Measurements from ENCODE around the gene TBC1D22A.

DNA sequence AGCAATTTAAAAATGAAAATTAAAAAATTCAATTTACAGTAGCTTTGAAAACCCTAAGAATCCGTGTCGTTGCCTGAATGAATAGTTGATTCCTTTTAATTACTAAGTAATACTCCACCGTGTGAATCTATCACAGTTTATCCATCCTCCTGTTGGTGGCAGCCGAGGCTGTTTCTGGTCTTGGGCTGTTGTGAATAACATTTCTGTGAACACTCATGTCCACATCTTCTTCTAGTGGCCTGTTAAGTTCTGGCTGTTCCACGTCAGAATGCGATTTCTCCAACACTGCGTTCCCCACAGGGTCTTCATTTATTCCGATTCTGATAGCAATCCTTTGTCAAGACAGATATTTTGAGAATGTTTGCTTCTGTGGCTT lies 223.0 kb downstream of the TBC1D22A start:
- TF ChIP-seq, protein P1, sequence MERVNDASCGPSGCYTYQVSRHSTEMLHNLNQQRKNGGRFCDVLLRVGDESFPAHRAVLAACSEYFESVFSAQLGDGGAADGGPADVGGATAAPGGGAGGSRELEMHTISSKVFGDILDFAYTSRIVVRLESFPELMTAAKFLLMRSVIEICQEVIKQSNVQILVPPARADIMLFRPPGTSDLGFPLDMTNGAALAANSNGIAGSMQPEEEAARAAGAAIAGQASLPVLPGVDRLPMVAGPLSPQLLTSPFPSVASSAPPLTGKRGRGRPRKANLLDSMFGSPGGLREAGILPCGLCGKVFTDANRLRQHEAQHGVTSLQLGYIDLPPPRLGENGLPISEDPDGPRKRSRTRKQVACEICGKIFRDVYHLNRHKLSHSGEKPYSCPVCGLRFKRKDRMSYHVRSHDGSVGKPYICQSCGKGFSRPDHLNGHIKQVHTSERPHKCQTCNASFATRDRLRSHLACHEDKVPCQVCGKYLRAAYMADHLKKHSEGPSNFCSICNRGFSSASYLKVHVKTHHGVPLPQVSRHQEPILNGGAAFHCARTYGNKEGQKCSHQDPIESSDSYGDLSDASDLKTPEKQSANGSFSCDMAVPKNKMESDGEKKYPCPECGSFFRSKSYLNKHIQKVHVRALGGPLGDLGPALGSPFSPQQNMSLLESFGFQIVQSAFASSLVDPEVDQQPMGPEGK (CRISPR knock-in tag; IDR thresholded peaks at IDR 0.05; ENCODE audit: borderline replicate concordance): no peak
- TF ChIP-seq TOX (CRISPR knock-in tag; IDR thresholded peaks at IDR 0.05; ENCODE audit: borderline replicate concordance): no peak
- TF ChIP-seq TCF4 (CRISPR knock-in tag; IDR thresholded peaks at IDR 0.05; ENCODE audit: borderline replicate concordance): no peak
- TF ChIP-seq, protein P2, sequence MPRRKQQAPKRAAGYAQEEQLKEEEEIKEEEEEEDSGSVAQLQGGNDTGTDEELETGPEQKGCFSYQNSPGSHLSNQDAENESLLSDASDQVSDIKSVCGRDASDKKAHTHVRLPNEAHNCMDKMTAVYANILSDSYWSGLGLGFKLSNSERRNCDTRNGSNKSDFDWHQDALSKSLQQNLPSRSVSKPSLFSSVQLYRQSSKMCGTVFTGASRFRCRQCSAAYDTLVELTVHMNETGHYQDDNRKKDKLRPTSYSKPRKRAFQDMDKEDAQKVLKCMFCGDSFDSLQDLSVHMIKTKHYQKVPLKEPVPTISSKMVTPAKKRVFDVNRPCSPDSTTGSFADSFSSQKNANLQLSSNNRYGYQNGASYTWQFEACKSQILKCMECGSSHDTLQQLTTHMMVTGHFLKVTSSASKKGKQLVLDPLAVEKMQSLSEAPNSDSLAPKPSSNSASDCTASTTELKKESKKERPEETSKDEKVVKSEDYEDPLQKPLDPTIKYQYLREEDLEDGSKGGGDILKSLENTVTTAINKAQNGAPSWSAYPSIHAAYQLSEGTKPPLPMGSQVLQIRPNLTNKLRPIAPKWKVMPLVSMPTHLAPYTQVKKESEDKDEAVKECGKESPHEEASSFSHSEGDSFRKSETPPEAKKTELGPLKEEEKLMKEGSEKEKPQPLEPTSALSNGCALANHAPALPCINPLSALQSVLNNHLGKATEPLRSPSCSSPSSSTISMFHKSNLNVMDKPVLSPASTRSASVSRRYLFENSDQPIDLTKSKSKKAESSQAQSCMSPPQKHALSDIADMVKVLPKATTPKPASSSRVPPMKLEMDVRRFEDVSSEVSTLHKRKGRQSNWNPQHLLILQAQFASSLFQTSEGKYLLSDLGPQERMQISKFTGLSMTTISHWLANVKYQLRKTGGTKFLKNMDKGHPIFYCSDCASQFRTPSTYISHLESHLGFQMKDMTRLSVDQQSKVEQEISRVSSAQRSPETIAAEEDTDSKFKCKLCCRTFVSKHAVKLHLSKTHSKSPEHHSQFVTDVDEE (CRISPR knock-in tag; IDR thresholded peaks at IDR 0.05): no peak
- TF ChIP-seq CSDC2 (CRISPR knock-in tag; IDR thresholded peaks at IDR 0.05): no peak
- no peak for TF ChIP-seq ZFP3 (CRISPR knock-in tag; IDR thresholded peaks at IDR 0.05)
- TF ChIP-seq SNAI2 (CRISPR knock-in tag; IDR thresholded peaks at IDR 0.05): no peak
- TF ChIP-seq RARB (CRISPR knock-in tag; IDR thresholded peaks at IDR 0.05): no peak
- no peak for TF ChIP-seq ZFP30 (CRISPR knock-in tag; IDR thresholded peaks at IDR 0.05)
